Mucosa of stomach (tissue), 1 donor: ENCODE results near the gene SYT7.

ENCODE experiments used
- H3K27me3 ChIP-seq: one replicate; pipeline ENCODE4 v1.7.0; 2013; ENCODE audit warnings: mild to moderate bottlenecking, low read length; ENCODE audit not compliant: control insufficient read depth, insufficient read depth
- H3K36me3 ChIP-seq: one replicate; pipeline ENCODE4 v1.7.0; 2013; ENCODE audit warnings: low read length; ENCODE audit not compliant: control insufficient read depth, insufficient read depth
- H3K4me1 ChIP-seq: one replicate; pipeline ENCODE4 v1.7.0; 2013; ENCODE audit warnings: mild to moderate bottlenecking, low read length; ENCODE audit not compliant: control insufficient read depth, insufficient read depth
- H3K4me3 ChIP-seq: one replicate; pipeline ENCODE4 v1.7.0; 2013; ENCODE audit warnings: low read length
- H3K9ac ChIP-seq: one replicate; pipeline ENCODE4 v1.7.0; 2013; ENCODE audit warnings: mild to moderate bottlenecking, low read length, moderate library complexity
- H3K9me3 ChIP-seq: one replicate; pipeline ENCODE4 v1.7.0; 2013; ENCODE audit warnings: mild to moderate bottlenecking, low read length, moderate library complexity; ENCODE audit not compliant: control insufficient read depth
- donor health status: Pancreatic carcinoma.

Gene SYT7

DNA sequence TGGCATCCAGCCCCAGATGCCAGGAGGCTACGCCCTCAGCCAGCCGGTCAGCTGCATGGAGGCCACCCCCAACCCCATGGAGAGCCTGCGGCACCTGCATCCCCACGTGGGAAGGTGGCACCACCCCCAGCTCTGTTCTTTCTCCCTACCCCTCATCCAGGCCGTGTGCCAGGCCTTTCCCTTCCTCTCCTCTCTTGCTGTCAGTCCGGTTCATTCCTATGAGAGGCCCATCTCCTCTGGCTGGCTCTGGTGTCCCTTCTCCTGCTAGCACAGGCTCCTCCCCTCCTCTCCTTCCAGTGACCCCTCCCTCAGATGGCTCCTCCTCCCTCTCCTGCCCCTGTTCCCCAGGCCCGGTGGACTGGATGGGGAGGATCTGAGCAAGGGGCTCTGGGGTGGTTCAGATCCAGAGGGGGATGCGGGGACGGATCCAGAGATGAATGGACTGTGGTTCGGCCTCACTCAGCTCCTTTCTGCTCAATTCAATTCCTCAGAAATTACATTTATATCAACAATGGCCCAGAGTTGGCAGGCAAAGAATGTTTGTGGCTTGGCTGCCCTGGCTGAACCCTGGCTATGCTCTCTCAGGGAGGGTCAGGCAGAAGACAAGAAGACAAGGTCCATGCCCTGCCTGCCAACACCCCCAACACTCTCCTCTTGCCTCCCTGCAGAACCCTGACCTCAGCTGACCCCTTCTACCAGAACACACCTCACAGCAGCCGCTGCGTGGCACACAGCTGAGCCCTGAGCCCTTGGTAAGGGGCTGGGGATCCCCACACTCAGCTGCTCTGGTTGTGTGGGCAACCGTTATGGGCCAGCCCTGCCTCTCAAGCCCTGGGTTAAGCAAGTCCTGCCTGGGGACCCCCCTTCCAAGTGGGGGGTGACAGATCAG is 90.8 kb downstream of the SYT7 start:
- peaks cover 13% of the 10 kb centered on the region for H3K4me1 ChIP-seq
- no peaks in the 10 kb centered on the region for H3K36me3 ChIP-seq
- no peak overlapping the region for H3K4me3 ChIP-seq
- no peak overlapping the region for H3K9ac ChIP-seq
- no peaks in the 10 kb centered on the region for H3K9me3 ChIP-seq
- peaks cover 19% of the 10 kb centered on the region for H3K27me3 ChIP-seq

DNA sequence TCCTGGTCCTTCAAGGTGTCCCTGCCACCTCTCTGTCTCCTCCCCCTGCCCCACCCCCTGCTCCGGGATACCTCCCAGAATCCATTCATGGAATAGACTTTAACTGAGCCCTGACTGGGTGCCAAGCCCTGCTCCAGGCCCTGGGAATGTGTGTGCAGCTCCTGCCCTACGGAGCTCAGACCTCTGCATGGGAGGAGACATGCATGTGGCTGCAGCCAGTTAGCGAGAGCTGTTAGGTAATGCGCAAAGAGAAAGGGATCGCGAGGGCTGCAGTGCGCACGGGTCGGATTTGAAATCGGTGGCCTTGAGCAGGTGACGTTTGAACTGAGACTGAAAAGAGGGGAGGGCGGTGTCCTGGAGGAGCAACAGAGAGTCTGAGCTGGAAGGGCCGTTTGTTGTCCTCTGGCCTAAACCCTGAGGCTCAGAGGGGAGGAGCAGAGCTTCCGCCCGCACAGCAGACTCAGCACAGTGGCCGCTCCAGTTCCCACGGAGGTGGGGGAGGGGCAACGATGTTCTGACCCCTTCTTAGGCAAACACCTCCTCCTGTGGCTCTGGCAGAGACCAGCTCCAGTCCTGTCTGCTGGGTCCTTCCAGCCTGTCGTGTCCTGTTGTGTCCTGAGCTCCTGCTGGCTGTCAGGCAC is 92.1 kb downstream of the SYT7 start:
- H3K4me1 ChIP-seq: peaks cover 13% of the 10 kb centered on the region
- H3K9ac ChIP-seq: no peak overlapping the region
- peaks cover 19% of the 10 kb centered on the region for H3K27me3 ChIP-seq
- H3K4me3 ChIP-seq: no peak overlapping the region
- no peaks in the 10 kb centered on the region for H3K36me3 ChIP-seq
- no peaks in the 10 kb centered on the region for H3K9me3 ChIP-seq

DNA sequence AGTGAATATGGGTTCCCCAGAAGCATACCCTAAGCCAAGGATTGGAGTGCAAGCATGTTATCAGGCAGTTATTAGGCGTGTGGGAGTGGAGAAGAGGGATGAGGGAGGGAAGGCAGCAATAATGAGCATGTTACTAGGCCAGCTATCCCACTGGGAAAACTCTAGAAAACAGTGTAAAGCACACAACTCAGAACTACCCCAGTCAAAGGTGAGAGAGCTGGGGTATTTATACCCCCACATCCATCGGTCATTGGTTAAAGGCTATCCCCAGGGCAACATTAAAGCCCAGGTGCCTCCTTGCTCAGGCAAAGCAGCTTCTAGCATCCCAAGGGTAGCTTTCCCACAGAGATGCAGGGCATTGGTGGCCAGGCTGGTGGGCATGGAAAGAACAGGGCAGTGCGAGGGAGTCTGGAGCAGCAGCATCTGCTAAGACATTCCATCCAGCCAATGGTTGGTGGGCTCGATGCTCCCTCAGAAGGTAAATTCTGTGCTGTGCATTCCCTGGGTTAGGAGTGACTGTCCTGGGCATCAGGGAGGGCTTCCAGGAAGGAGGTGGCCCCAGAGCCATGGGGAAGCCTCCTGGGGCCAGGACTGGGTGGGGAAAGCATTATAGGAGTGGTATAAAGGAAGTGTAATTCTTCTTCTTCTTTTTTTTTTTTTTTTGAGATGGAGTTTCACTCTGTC is 93.4 kb downstream of the SYT7 start:
- no peak overlapping the region for H3K9ac ChIP-seq
- H3K4me3 ChIP-seq: no peak overlapping the region
- H3K9me3 ChIP-seq: no peaks in the 10 kb centered on the region
- H3K27me3 ChIP-seq: peaks cover 19% of the 10 kb centered on the region
- H3K4me1 ChIP-seq: peaks cover 13% of the 10 kb centered on the region
- H3K36me3 ChIP-seq: no peaks in the 10 kb centered on the region

DNA sequence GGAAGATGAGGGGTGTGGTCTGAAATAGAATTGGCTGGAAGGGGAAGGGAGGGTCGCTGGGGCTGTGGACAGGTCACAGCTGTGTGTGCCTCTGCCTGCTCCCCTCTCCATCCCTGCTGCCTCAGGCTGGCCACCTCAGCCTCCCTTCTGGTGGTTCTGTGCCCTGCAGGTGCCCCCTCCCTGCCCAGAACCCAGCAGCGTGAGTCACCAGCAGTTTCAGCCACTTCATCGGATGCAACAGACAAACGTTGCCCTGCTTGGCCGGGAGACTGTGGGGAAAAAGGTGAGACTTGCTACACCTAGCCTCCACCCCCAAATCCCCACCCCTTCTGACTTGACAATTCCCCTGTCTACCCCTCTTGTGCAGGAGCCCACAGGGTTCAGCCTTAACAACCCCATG is 94.1 kb downstream of the SYT7 start:
- Histone ChIP-seq H3K9me3 (no peaks in the 10 kb centered on the region), H3K36me3 (no peaks in the 10 kb centered on the region), H3K4me3 (no peak overlapping the region), H3K27me3 (peaks cover 19% of the 10 kb centered on the region), H3K4me1 (peaks cover 15% of the 10 kb centered on the region), H3K9ac (no peak overlapping the region)

DNA sequence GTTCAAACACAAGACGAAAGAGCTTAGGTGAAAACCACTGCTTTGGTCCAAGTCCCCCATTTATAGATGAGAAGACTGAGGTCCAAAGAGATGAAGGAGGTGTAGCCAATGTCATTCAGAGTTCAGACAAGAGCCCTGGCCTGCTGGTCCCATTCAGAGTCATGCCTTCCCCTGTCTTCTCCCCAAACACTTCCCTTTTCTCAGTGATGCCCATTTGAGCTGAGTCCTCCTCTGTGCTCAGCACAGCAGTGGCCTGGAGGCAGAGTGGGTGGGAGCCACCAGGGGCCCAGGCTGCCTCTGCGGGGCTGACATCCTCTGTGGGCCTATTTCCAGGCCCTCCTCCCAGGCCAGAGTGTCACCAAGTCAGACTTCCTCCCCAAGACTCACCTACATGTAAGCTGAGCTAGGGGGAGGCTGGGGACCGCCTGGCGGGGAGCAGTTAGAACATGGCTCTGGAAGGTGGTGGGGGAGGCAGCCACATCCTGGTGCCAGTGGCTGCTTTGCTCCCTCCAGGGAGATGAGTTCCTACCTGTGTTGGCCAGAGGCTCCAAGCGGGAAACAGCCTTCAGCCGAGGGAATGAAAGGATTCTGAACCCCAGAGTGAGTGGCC is 94.8 kb downstream of the SYT7 start:
- no peaks in the 10 kb centered on the region for H3K9me3 ChIP-seq
- H3K27me3 ChIP-seq: peaks cover 19% of the 10 kb centered on the region
- no peak overlapping the region for H3K9ac ChIP-seq
- no peaks in the 10 kb centered on the region for H3K36me3 ChIP-seq
- H3K4me1 ChIP-seq: peaks cover 21% of the 10 kb centered on the region
- no peak overlapping the region for H3K4me3 ChIP-seq

DNA sequence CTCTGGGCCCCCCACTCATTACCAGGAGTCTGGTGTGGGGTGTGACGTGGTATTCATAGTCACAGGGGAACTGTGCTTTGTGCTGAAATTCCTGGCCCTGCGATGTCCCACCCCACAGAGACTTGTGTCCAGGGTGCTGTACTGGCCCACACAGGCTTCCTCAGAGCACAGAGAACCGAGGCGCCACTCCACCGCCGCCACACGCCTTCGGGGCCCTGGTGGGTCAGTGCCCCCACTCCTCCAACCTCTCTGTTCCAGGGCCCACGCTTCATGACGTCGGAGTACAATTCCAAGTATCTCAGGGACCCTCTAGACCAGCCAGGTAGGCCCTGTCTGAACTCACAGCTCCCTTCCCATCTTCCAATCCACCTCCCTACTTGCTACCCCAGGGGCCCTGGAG is 95.8 kb downstream of the SYT7 start:
- H3K4me3 ChIP-seq: no peak overlapping the region
- peaks cover 24% of the 10 kb centered on the region for H3K4me1 ChIP-seq
- H3K9me3 ChIP-seq: no peaks in the 10 kb centered on the region
- peaks cover 16% of the 10 kb centered on the region for H3K27me3 ChIP-seq
- no peak overlapping the region for H3K9ac ChIP-seq
- no peaks in the 10 kb centered on the region for H3K36me3 ChIP-seq

DNA sequence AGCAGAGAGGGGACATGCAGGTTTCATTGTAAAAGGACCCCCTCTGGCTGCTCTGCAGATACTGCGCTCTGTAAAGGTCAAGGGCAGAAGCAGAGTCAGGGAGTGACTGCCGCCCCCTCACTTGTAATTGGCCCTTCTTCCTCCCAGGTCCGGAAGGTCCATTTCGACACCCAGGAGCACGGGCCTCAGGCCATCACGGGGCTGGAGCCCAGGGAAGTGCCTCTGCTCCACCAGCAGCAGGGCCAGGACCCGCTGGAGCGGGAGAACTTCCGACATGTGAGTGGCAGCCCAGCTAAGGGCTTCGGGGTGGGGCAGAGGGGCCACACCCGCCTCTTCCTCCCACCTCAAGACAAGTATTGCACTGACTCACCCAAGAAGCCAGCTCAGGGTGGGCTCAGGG is 96.3 kb downstream of the SYT7 start:
- Histone ChIP-seq H3K9ac (no peak overlapping the region), H3K4me3 (no peak overlapping the region), H3K36me3 (no peaks in the 10 kb centered on the region), H3K9me3 (no peaks in the 10 kb centered on the region), H3K27me3 (peaks cover 11% of the 10 kb centered on the region), H3K4me1 (peaks cover 19% of the 10 kb centered on the region)

DNA sequence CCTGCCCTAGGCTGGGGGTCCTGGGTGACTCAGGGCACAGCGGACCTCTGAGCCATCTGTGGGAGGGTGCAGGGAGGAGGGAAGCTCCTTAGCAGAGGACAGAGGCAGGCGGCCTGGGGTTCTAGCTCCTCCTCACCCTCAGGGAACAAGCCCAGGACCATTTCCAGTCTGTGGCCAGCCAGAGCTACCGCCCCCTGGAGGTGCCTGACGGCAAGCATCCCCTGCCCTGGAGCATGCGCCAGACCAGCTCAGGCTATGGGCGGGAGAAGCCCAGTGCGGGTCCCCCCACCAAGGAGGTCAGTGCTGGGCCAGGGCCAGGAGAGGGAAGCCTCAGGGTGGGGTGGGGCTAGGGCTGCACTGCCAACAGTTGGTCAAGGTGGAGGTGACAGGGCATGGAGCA is 98.4 kb downstream of the SYT7 start:
- Histone ChIP-seq H3K4me3 (no peak overlapping the region), H3K36me3 (no peaks in the 10 kb centered on the region), H3K9me3 (no peaks in the 10 kb centered on the region), H3K4me1 (peaks cover 20% of the 10 kb centered on the region), H3K27me3 (peaks cover 16% of the 10 kb centered on the region), H3K9ac (no peak overlapping the region)

DNA sequence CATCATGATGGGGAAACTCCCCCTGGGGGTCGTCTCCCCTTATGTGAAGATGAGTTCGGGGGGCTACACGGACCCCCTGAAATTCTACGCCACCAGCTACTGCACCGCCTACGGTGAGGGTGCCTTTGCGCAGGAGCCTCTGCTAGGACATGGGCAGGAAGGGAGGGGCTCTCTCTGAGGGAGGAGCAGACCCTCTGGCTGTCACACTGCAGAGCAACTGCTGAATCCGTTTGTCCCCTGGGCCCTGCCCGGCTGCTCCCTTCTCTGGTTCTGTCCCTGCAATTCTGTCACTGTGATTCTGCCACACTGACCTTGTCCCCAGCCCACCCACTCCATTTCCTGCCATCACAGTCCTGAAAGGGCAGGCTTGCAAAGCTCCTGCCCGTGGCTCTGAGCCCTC is 99.1 kb downstream of the SYT7 start:
- Histone ChIP-seq H3K9ac (no peak overlapping the region), H3K36me3 (no peaks in the 10 kb centered on the region), H3K9me3 (no peaks in the 10 kb centered on the region), H3K4me3 (no peak overlapping the region), H3K4me1 (peaks cover 22% of the 10 kb centered on the region), H3K27me3 (peaks cover 13% of the 10 kb centered on the region)

DNA sequence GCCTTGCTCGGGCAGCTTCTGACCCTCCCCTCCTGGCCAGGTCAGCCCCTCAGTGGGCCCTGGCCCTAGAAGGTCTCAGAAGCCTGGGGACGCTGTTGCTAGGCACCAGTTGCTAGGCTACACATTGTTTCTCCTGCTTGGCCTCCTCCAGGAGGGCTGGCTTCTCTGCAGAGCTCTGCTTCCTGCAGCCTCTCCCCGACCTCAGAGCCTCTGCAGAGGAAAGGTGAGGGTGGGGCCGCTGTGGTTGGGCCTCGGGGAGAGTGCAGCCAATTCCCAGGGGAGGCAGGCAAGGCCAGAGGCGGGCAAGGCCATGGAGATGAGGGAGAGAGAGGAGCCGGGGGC is 99.9 kb downstream of the SYT7 start:
- Histone ChIP-seq H3K9me3 (no peaks in the 10 kb centered on the region), H3K9ac (no peak overlapping the region), H3K36me3 (no peaks in the 10 kb centered on the region), H3K27me3 (peaks cover 13% of the 10 kb centered on the region), H3K4me3 (no peak overlapping the region), H3K4me1 (peaks cover 22% of the 10 kb centered on the region)

DNA sequence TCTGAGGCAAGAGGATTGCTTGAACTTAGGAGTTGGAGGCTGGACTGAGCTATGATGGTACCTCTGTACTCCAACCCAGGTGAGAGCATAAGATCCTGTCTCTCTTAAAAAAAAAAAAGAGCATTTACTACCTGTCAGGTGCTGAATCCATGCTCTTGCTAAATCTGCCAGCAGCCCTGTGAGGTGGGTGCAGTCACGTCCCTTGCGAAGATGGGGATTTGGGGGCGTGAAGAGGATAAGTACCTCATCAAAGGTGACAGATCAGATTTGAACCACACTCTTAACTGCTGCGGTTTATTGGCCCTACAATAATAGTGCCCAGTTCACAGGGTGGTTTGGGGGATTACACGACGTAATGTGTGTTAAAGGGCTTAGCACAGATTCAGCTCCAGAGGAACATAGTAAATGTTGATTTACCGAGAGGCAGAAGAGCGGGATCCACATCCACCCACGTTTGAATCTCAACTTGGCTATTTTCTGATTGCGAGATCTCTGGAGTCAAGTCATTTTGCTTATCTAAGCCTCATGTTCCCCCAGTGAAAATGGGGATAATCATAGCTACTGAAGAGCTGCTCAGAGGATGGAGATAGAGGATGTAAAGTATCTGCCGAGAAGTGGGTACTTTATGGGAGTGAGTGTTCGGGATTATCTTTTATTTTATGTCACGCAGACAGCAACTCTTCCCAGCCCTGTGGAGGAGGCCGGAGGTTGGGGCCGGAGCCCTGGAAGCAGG is 100.4 kb downstream of the SYT7 start:
- Histone ChIP-seq H3K4me3 (no peak overlapping the region), H3K36me3 (no peaks in the 10 kb centered on the region), H3K9me3 (no peaks in the 10 kb centered on the region), H3K9ac (no peak overlapping the region), H3K4me1 (peaks cover 22% of the 10 kb centered on the region), H3K27me3 (peaks cover 13% of the 10 kb centered on the region)
